ES-I3 (cell line): ENCODE data around the gene PABPN1L.

Source experiments
- H3K36me3 ChIP-seq: 2 replicates; pipeline ENCODE4 v1.6.1; 2013; ENCODE audit warnings: mild to moderate bottlenecking, low read length, control low read depth, moderate library complexity; ENCODE audit not compliant: insufficient read depth
- H3K4me1 ChIP-seq: 2 replicates; pipeline ENCODE4 v1.6.1; 2013; ENCODE audit warnings: mild to moderate bottlenecking, control low read depth, low read length; ENCODE audit not compliant: insufficient read depth
- H3K9ac ChIP-seq: 2 replicates; pipeline ENCODE4 v1.6.1; 2013; ENCODE audit warnings: low read depth, mild to moderate bottlenecking, low read length, moderate library complexity
- H3K9me3 ChIP-seq: 2 replicates; pipeline ENCODE4 v1.6.1; 2013; ENCODE audit warnings: mild to moderate bottlenecking, low read length, moderate library complexity; ENCODE audit not compliant: control insufficient read depth, insufficient read depth

Gene PABPN1L

GRCh38 chr16:88857728-88858339, 8.6 kb downstream of the PABPN1L start:
- H3K4me1 ChIP-seq: peaks cover 4% of the 10 kb centered on the region
- H3K36me3 ChIP-seq: peaks cover 10% of the 10 kb centered on the region; the same call in 1 of the 2 replicates
- H3K9me3 ChIP-seq: no peaks in the 10 kb centered on the region
- H3K9ac ChIP-seq: peak overlapping the region; percentile 60

- Histone ChIP-seq H3K36me3 (peaks cover 10% of the 10 kb centered on the region; the same call in 1 of the 2 replicates), H3K9ac (peak within 1 kb of the TSS; percentile 60), H3K9me3 (no peaks in the 10 kb centered on the region), H3K4me1 (peaks cover 4% of the 10 kb centered on the region)
Observed at GRCh38 chr16:88856828-88857727, 9.4 kb downstream of the PABPN1L start, which contains the start of the genes GALNS and TRAPPC2L. Gene GALNS (minus strand): TSS chr16:88856947. CDS start chr16:88856877, 70 bp downstream. Gene TRAPPC2L (plus strand): TSS chr16:88857127. CDS start chr16:88857151, 24 bp downstream.

- peak overlapping the region; percentile 60 for H3K9ac ChIP-seq
- peaks cover 4% of the 10 kb centered on the region for H3K4me1 ChIP-seq
- H3K9me3 ChIP-seq: no peaks in the 10 kb centered on the region
- peaks cover 10% of the 10 kb centered on the region; the same call in 1 of the 2 replicates for H3K36me3 ChIP-seq
Observed at GRCh38 chr16:88856122-88856827, 10.2 kb downstream of the PABPN1L start.

- Histone ChIP-seq H3K36me3 (0 out of 2 replicates have a peak, but pooled peaks cover 6% of the 10 kb centered on the region), H3K9ac (peak overlapping the region; percentile 51; the same call in 1 of the 2 replicates)
Observed at GRCh38 chr16:88855736-88856121, 10.7 kb downstream of the PABPN1L start.

GRCh38 chr16:88855176-88855575, 11.3 kb downstream of the PABPN1L start:
- no peak overlapping the region for H3K9ac ChIP-seq
- 0 out of 2 replicates have a peak, but pooled peaks cover 6% of the 10 kb centered on the region for H3K36me3 ChIP-seq
- H3K9me3 ChIP-seq: no peaks in the 10 kb centered on the region
- H3K4me1 ChIP-seq: peaks cover 4% of the 10 kb centered on the region

More at GRCh38 chr16:88855736-88856121, 10.7 kb downstream of the PABPN1L start:
- peaks cover 4% of the 10 kb centered on the region for H3K4me1 ChIP-seq
- H3K9me3 ChIP-seq: no peaks in the 10 kb centered on the region

- no peak overlapping the region for H3K9ac ChIP-seq
- no peaks in the 10 kb centered on the region for H3K9me3 ChIP-seq
- 0 out of 2 replicates have a peak, but pooled peaks cover 6% of the 10 kb centered on the region for H3K36me3 ChIP-seq
- peaks cover 4% of the 10 kb centered on the region for H3K4me1 ChIP-seq
Observed at GRCh38 chr16:88854306-88855111, 12.0 kb downstream of the PABPN1L start.

GRCh38 chr16:88853325-88853941, 13.0 kb downstream of the PABPN1L start:
- no peaks in the 10 kb centered on the region for H3K9me3 ChIP-seq
- no peak overlapping the region for H3K9ac ChIP-seq
- H3K36me3 ChIP-seq: no peaks in the 10 kb centered on the region
- H3K4me1 ChIP-seq: peaks cover 4% of the 10 kb centered on the region

- no peaks in the 10 kb centered on the region for H3K9me3 ChIP-seq
- no peak overlapping the region for H3K9ac ChIP-seq
- no peaks in the 10 kb centered on the region for H3K36me3 ChIP-seq
- no peaks in the 10 kb centered on the region; the same call in 1 of the 2 replicates for H3K4me1 ChIP-seq
Observed at GRCh38 chr16:88851616-88852015, 14.8 kb downstream of the PABPN1L start.

- H3K9me3 ChIP-seq: no peaks in the 10 kb centered on the region
- H3K36me3 ChIP-seq: no peaks in the 10 kb centered on the region
- H3K4me1 ChIP-seq: no peaks in the 10 kb centered on the region
- H3K9ac ChIP-seq: no peak overlapping the region
Observed at GRCh38 chr16:88850531-88851199, 15.8 kb downstream of the PABPN1L start.

GRCh38 chr16:88848557-88848956, 17.9 kb downstream of the PABPN1L start:
- Histone ChIP-seq H3K9ac (no peak overlapping the region), H3K9me3 (no peaks in the 10 kb centered on the region), H3K36me3 (no peaks in the 10 kb centered on the region), H3K4me1 (no peaks in the 10 kb centered on the region)

GRCh38 chr16:88847654-88848053, 18.8 kb downstream of the PABPN1L start:
- H3K36me3 ChIP-seq: no peaks in the 10 kb centered on the region
- no peaks in the 10 kb centered on the region for H3K4me1 ChIP-seq
- H3K9me3 ChIP-seq: no peaks in the 10 kb centered on the region
- H3K9ac ChIP-seq: no peak overlapping the region

GRCh38 chr16:88846088-88846487, 20.4 kb downstream of the PABPN1L start:
- Histone ChIP-seq H3K9me3 (no peaks in the 10 kb centered on the region), H3K36me3 (no peaks in the 10 kb centered on the region), H3K9ac (no peak overlapping the region), H3K4me1 (no peaks in the 10 kb centered on the region)
